IMR-90 (cell line): ENCODE measurements around the gene ROBO2. TPM values are rescaled to one million over a fixed set of nuclear protein-coding genes. Genes with fewer than 3 reads are reported as not detected.

ENCODE experiments used
- ATAC-seq: fragments of 200-7000 bp; cut with Tn5 transposase; 2 replicates; pipeline ENCODE4 v1.9.1; 2020; ENCODE audit warnings: low read depth, mild to moderate bottlenecking, moderate library complexity
- BruUV-seq: library from RNA; stranded (reverse); fragments of 400-500 nt; replicated peaks from 2 replicates; lab custom pipeline; 2021; lab: Mats Ljungman, UMichigan
- CTCF ChIA-PET: fragments of 300-600 bp; formaldehyde crosslinking; extraction: SDS; loops from one replicate; lab custom pipeline; 2021; ENCODE audit warnings: antibody characterized with exemption; lab: Yijun Ruan, JAX
- POLR2A ChIA-PET: fragments of 300-600 bp; sonication (Branson Sonifier 250); formaldehyde crosslinking; loops from one replicate; lab custom pipeline; 2022; ENCODE audit warnings: antibody characterized with exemption; ENCODE audit not compliant: unreplicated experiment; lab: Charles Lee
- DNase-seq: peaks from one replicate; pipeline ENCODE4 v3.0.0; 2013
- H2AFZ ChIP-seq: replicated peaks from 2 replicates; pipeline ENCODE3; 2013; ENCODE audit warnings: low read length, mild to moderate bottlenecking; ENCODE audit not compliant: poor library complexity
- H2AK5ac ChIP-seq: 2 replicates; pipeline ENCODE4 v1.6.1; 2013; ENCODE audit warnings: low read depth, low read length, inconsistent platforms
- H2AK9ac ChIP-seq: replicated peaks from 2 replicates; pipeline ENCODE3; 2013; ENCODE audit warnings: mild to moderate bottlenecking, low read depth, low read length, moderate library complexity; ENCODE audit not compliant: poor library complexity
- H2BK120ac ChIP-seq: 2 replicates; pipeline ENCODE4 v1.6.1; 2013; ENCODE audit warnings: low read depth, low read length, inconsistent platforms
- H2BK15ac ChIP-seq: 3 replicates; pipeline ENCODE4 v1.6.1; 2013; ENCODE audit warnings: low read depth, low read length, inconsistent platforms
- H2BK20ac ChIP-seq: 2 replicates; pipeline ENCODE4 v1.6.1; 2013; ENCODE audit warnings: low read depth, mild to moderate bottlenecking, inconsistent platforms, low read length, moderate library complexity
- H2BK5ac ChIP-seq: 2 replicates; pipeline ENCODE4 v1.6.1; 2013; ENCODE audit warnings: mild to moderate bottlenecking, low read depth, low read length, inconsistent platforms; ENCODE audit not compliant: poor library complexity, severe bottlenecking
- H3K14ac ChIP-seq: replicated peaks from 2 replicates; pipeline ENCODE4 v1.6.1; 2013; ENCODE audit warnings: low read depth, low read length, inconsistent platforms
- H3K18ac ChIP-seq: 2 replicates; pipeline ENCODE4 v1.6.1; 2013; ENCODE audit warnings: low read depth, low read length, control low read depth
- H3K23ac ChIP-seq: 2 replicates; pipeline ENCODE4 v1.6.1; 2013; ENCODE audit warnings: low read depth, low read length, inconsistent platforms
- H3K27ac ChIP-seq: 2 replicates; pipeline ENCODE4 v1.5.1; 2013; ENCODE audit warnings: mild to moderate bottlenecking, control low read depth, low read length; ENCODE audit not compliant: insufficient read depth
- H3K27me3 ChIP-seq: 2 replicates; pipeline ENCODE4 v1.6.1; 2013; ENCODE audit warnings: low read length; ENCODE audit not compliant: control insufficient read depth, insufficient read depth
- H3K36me3 ChIP-seq: 2 replicates; pipeline ENCODE4 v1.6.1; 2013; ENCODE audit warnings: low read length, mixed read lengths; ENCODE audit not compliant: control insufficient read depth, insufficient read depth
- H3K4ac ChIP-seq: 2 replicates; pipeline ENCODE4 v1.6.1; 2013; ENCODE audit warnings: low read depth, low read length, inconsistent platforms
- H3K4me1 ChIP-seq: 2 replicates; pipeline ENCODE4 v1.6.1; 2013; ENCODE audit warnings: low read length, mixed read lengths; ENCODE audit not compliant: control insufficient read depth, insufficient read depth
- H3K4me2 ChIP-seq: 2 replicates; pipeline ENCODE4 v1.6.1; 2013; ENCODE audit warnings: low read depth, mild to moderate bottlenecking, control low read depth, low read length, moderate library complexity
- H3K4me3 ChIP-seq: 2 replicates; pipeline ENCODE4 v1.5.1; 2013; ENCODE audit warnings: low read depth, mild to moderate bottlenecking, control low read depth, low read length, moderate library complexity; ENCODE audit not compliant: insufficient read depth
- H3K56ac ChIP-seq: 2 replicates; pipeline ENCODE4 v1.6.1; 2013; ENCODE audit warnings: low read length, inconsistent platforms; ENCODE audit not compliant: insufficient read depth; ENCODE audit errors: extremely low read depth
- H3K79me1 ChIP-seq, 2 experiments: 2 replicates each; pipeline ENCODE4 v1.6.1; 2013; ENCODE audit warnings: low read length in 2 of 2, inconsistent platforms in 1 of 2, low read depth in 1 of 2
- H3K9ac ChIP-seq: 2 replicates; pipeline ENCODE4 v1.6.1; 2013; ENCODE audit warnings: low read depth, low read length, control low read depth
- H3K9me1 ChIP-seq: 2 replicates; pipeline ENCODE4 v1.6.1; 2013; ENCODE audit warnings: low read length, inconsistent platforms; ENCODE audit not compliant: insufficient read depth
- H3K9me3 ChIP-seq: 2 replicates; pipeline ENCODE4 v1.6.1; 2013; ENCODE audit warnings: low read length; ENCODE audit not compliant: control insufficient read depth, insufficient read depth
- H4K20me1 ChIP-seq: 2 replicates; pipeline ENCODE4 v1.6.1; 2013; ENCODE audit warnings: low read length, inconsistent platforms; ENCODE audit not compliant: insufficient read depth
- H4K5ac ChIP-seq: 2 replicates; pipeline ENCODE4 v1.6.1; 2013; ENCODE audit warnings: mild to moderate bottlenecking, low read depth, low read length, control low read depth
- H4K8ac ChIP-seq, 2 experiments: 2 replicates each; pipeline ENCODE4 v1.6.1; 2013; ENCODE audit warnings: low read depth in 2 of 2, low read length in 2 of 2, control low read depth in 1 of 2, inconsistent platforms in 1 of 2
- H4K91ac ChIP-seq: 2 replicates; pipeline ENCODE4 v1.6.1; 2013; ENCODE audit warnings: low read depth, low read length, inconsistent platforms; ENCODE audit not compliant: insufficient read depth
- CEBPB ChIP-seq: IDR thresholded peaks from 2 replicates; pipeline ENCODE4 v1.6.1; 2012; ENCODE audit warnings: low read depth, low read length, improper control_type of control experiment
- CHD1 ChIP-seq: IDR thresholded peaks from 2 replicates; pipeline ENCODE4 v1.6.1; 2012; ENCODE audit warnings: low read depth, low read length, improper control_type of control experiment
- CTCF ChIP-seq: conservative IDR thresholded peaks from 2 replicates; pipeline ENCODE4 v1.5.1; 2012; ENCODE audit warnings: mild to moderate bottlenecking, low read depth, low read length, improper control_type of control experiment
- MAFK ChIP-seq: IDR thresholded peaks from 2 replicates; pipeline ENCODE4 v1.6.1; 2012; ENCODE audit warnings: low read depth, low read length, improper control_type of control experiment
- MAZ ChIP-seq: IDR thresholded peaks from 2 replicates; pipeline ENCODE4 v1.6.1; 2012; ENCODE audit warnings: low read depth, mild to moderate bottlenecking, low read length, improper control_type of control experiment, moderate library complexity, borderline replicate concordance
- MXI1 ChIP-seq: IDR thresholded peaks from 2 replicates; pipeline ENCODE4 v1.6.1; 2012; ENCODE audit warnings: low read depth, mild to moderate bottlenecking, low read length, moderate library complexity, borderline replicate concordance
- NFE2L2 ChIP-seq: fragments of 150-350 bp; IDR thresholded peaks from 2 replicates; pipeline ENCODE4 v1.6.1; 2016; ENCODE audit warnings: low read depth, mild to moderate bottlenecking, low read length
- POLR2A ChIP-seq: IDR thresholded peaks from 2 replicates; pipeline ENCODE4 v1.6.1; 2012; ENCODE audit warnings: mild to moderate bottlenecking, low read depth, low read length
- RAD21 ChIP-seq: IDR thresholded peaks from 2 replicates; pipeline ENCODE4 v1.6.1; 2012; ENCODE audit warnings: low read length, improper control_type of control experiment
- RCOR1 ChIP-seq: IDR thresholded peaks from 2 replicates; pipeline ENCODE4 v1.6.1; 2012; ENCODE audit warnings: mild to moderate bottlenecking, low read length, improper control_type of control experiment; ENCODE audit not compliant: insufficient replicate concordance
- RFX5 ChIP-seq: IDR thresholded peaks from 2 replicates; pipeline ENCODE4 v1.8.0; 2012; ENCODE audit warnings: low read depth, mild to moderate bottlenecking, low read length, moderate library complexity
- SMC3 ChIP-seq: fragments of 150-350 bp; IDR thresholded peaks from 2 replicates; pipeline ENCODE4 v1.6.1; 2016; ENCODE audit warnings: low read depth, mild to moderate bottlenecking, antibody characterized with exemption, low read length, moderate library complexity
- WGBS, 2 experiments: methylation state at CpG; one replicate each; pipeline versions ENCODE4 v1.1.5 to v1.1.7; 2013; ENCODE audit warnings: missing lambda C conversion rate in 2 of 2; ENCODE audit not compliant: insufficient read length in 1 of 2; ENCODE audit errors: extremely low coverage in 2 of 2; 5-methylcytosine and 5-hydroxymethylcytosine counted together
- dilution Hi-C: fragments of 300-500 bp; cut with HindIII; formaldehyde crosslinking; loops from one replicate; pipeline ENCODE4 v1.14.3; 2018; ENCODE audit warnings: low sequenced_read_pairs; ENCODE audit not compliant: unreplicated experiment
- in situ Hi-C: fragments of 300-500 bp; cut with MboI; formaldehyde crosslinking; loops from 3 replicates; pipeline ENCODE4 v1.14.3; 2019; ENCODE audit warnings: low sequenced_read_pairs, inconsistent platforms, mixed read lengths
- intact Hi-C: fragments of 100-400 bp; cut with micrococcal nuclease; formaldehyde crosslinking; loops from 2 replicates; pipeline ENCODE4 v1.10.0; 2022
- polyA plus RNA-seq, 3 experiments: library from polyadenylated mRNA; depleted of rRNA; stranded (reverse); fragments of >200 nt; gene quantifications; 2 replicates each; pipeline ENCODE4 v1.2.3, GENCODE V29; 2012; ENCODE audit warnings: low replicate concordance in 1 of 3
- total RNA-seq: library from RNA; depleted of rRNA; stranded (reverse); fragments of >200 nt; gene quantifications from 2 replicates; pipeline ENCODE4 v1.2.3, GENCODE V29; 2012
- TF ChIP-seq, protein P1 (sequence below): fragments of 150-350 bp; IDR thresholded peaks from 2 replicates; pipeline ENCODE4 v1.6.1; 2016; ENCODE audit warnings: low read depth, mild to moderate bottlenecking, low read length, moderate library complexity, borderline replicate concordance
- TF ChIP-seq, protein P2 (sequence below): fragments of 150-350 bp; IDR thresholded peaks from 2 replicates; pipeline ENCODE4 v1.6.1; 2017; ENCODE audit warnings: mild to moderate bottlenecking, antibody characterized with exemption, low read length, low read depth

The ROBO2 gene
- total and polyA plus RNA-seq, 2 of the 4 experiments (the other 2 are of a cell fraction) = 9.3 to 14.5 TPM

- intact Hi-C loops = no loop called here
These were observed 149.4 kb downstream of the ROBO2 start for GRCh38 chr3:77189258-77189657.

More at GRCh38 chr3:77189258-77189657, 149.4 kb downstream of the ROBO2 start:
- H2AFZ ChIP-seq = no peak overlapping the region
- no peak overlapping the region for H3K14ac ChIP-seq
- no peak overlapping the region for H3K56ac ChIP-seq
- no peaks in the 10 kb centered on the region for H4K20me1 ChIP-seq
- dilution Hi-C loops (no loop called here), in situ Hi-C loops (no loop called here)
- BruUV-seq = no TSS peak
- no peak overlapping the region for H3K4me3 ChIP-seq
- H2BK15ac ChIP-seq = no peak overlapping the region
- DNase-seq (no peak), ATAC-seq (no peak)
- H3K9ac ChIP-seq = no peak overlapping the region
- H3K36me3 ChIP-seq = no peaks in the 10 kb centered on the region
- H3K18ac ChIP-seq = no peak overlapping the region
- no peaks in the 10 kb centered on the region for H3K27me3 ChIP-seq
- no peak overlapping the region for H4K8ac ChIP-seq
- no peaks in the 10 kb centered on the region for H3K9me1 ChIP-seq
- H2BK5ac ChIP-seq = no peak overlapping the region
- no peak overlapping the region for H2AK5ac ChIP-seq
- no peaks in the 10 kb centered on the region for H3K9me3 ChIP-seq
- ChIA-PET POLR2A (no interaction called here), CTCF (no interaction called here)
- H4K91ac ChIP-seq = no peak overlapping the region
- H3K4me1 ChIP-seq = no peaks in the 10 kb centered on the region
- H4K5ac ChIP-seq = no peak overlapping the region
- no peaks in the 10 kb centered on the region for H3K79me1 ChIP-seq
- no peak overlapping the region for H3K27ac ChIP-seq
- no peak overlapping the region for H2BK20ac ChIP-seq
- no peak overlapping the region for H2AK9ac ChIP-seq
- H2BK120ac ChIP-seq = no peak overlapping the region
- H3K23ac ChIP-seq = no peak overlapping the region
- H3K4me2 ChIP-seq = no peak overlapping the region
- H3K4ac ChIP-seq = no peak overlapping the region
- no CpG with 5 or more reads among the region's 2 CpGs for WGBS, 2 experiments
- TF ChIP-seq CEBPB (no peak), RAD21 (no peak), MAFK (no peak), MAZ (no peak), SMC3 (no peak), NFE2L2 (no peak), POLR2A (no peak), RCOR1 (no peak), CHD1 (no peak), RFX5 (no peak), MXI1 (no peak), CTCF (no peak)
- TF ChIP-seq, protein P1, sequence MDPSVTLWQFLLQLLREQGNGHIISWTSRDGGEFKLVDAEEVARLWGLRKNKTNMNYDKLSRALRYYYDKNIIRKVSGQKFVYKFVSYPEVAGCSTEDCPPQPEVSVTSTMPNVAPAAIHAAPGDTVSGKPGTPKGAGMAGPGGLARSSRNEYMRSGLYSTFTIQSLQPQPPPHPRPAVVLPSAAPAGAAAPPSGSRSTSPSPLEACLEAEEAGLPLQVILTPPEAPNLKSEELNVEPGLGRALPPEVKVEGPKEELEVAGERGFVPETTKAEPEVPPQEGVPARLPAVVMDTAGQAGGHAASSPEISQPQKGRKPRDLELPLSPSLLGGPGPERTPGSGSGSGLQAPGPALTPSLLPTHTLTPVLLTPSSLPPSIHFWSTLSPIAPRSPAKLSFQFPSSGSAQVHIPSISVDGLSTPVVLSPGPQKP = no peak
- TF ChIP-seq, protein P2, sequence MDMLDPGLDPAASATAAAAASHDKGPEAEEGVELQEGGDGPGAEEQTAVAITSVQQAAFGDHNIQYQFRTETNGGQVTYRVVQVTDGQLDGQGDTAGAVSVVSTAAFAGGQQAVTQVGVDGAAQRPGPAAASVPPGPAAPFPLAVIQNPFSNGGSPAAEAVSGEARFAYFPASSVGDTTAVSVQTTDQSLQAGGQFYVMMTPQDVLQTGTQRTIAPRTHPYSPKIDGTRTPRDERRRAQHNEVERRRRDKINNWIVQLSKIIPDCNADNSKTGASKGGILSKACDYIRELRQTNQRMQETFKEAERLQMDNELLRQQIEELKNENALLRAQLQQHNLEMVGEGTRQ = no peak
